GM23338 (cell line): ENCODE data around the gene MAP6D1. TPM values are rescaled to one million over a fixed set of nuclear protein-coding genes. Genes with fewer than 3 reads are reported as not detected.

ENCODE experiments used
- ATAC-seq: fragments of 200-7000 bp; cut with Tn5 transposase; 3 replicates; pipeline ENCODE4 v1.9.1; 2020
- DNase-seq: peaks from one replicate; pipeline ENCODE4 v3.0.0-alpha.2; 2015; ENCODE audit warnings: low spot score
- H2AFZ ChIP-seq: fragments of 200-600 bp; sonication (generic); 2 replicates; pipeline ENCODE4 v1.8.0; 2016; ENCODE audit warnings: antibody characterized with exemption, mild to moderate bottlenecking, moderate library complexity
- H3F3A ChIP-seq: fragments of 200-600 bp; sonication (generic); replicated peaks from 2 replicates; pipeline ENCODE4 v1.8.0; 2017; ENCODE audit warnings: antibody characterized with exemption, mixed run types, low read depth
- H3K27ac ChIP-seq: fragments of 200-600 bp; sonication (generic); 2 replicates; pipeline ENCODE4 v1.6.1; 2016; ENCODE audit warnings: low read depth
- H3K27me3 ChIP-seq: fragments of 200-600 bp; sonication (generic); 2 replicates; pipeline ENCODE4 v1.8.0; 2016; ENCODE audit warnings: mild to moderate bottlenecking, mixed run types, moderate library complexity; ENCODE audit not compliant: insufficient read depth
- H3K36me3 ChIP-seq: fragments of 200-600 bp; sonication (generic); 2 replicates; pipeline ENCODE4 v1.8.0; 2016; ENCODE audit warnings: mild to moderate bottlenecking; ENCODE audit not compliant: insufficient read depth
- H3K4me1 ChIP-seq: fragments of 200-600 bp; sonication (generic); 2 replicates; pipeline ENCODE4 v1.8.0; 2016; ENCODE audit warnings: mild to moderate bottlenecking, moderate library complexity; ENCODE audit not compliant: insufficient read depth
- H3K4me2 ChIP-seq: fragments of 200-600 bp; sonication (generic); 2 replicates; pipeline ENCODE4 v1.7.1; 2017; ENCODE audit warnings: mixed run types
- H3K4me3 ChIP-seq: fragments of 200-600 bp; sonication (generic); 2 replicates; pipeline ENCODE4 v1.6.1; 2016; ENCODE audit warnings: mixed run types
- H3K79me2 ChIP-seq: fragments of 200-600 bp; sonication (generic); replicated peaks from 2 replicates; pipeline ENCODE4 v1.8.0; 2017; ENCODE audit warnings: mild to moderate bottlenecking; ENCODE audit not compliant: insufficient read depth
- H3K9me2 ChIP-seq: fragments of 200-600 bp; sonication (generic); 2 replicates; pipeline ENCODE4 v1.8.0; 2017; ENCODE audit not compliant: insufficient read depth
- H4K20me1 ChIP-seq: fragments of 200-600 bp; sonication (generic); replicated peaks from 2 replicates; pipeline ENCODE4 v1.8.0; 2017; ENCODE audit warnings: mild to moderate bottlenecking; ENCODE audit not compliant: insufficient read depth
- H3K27ac Mint-ChIP-seq: 2 replicates; pipeline ENCODE4 v1.8.0; 2020; ENCODE audit warnings: inconsistent platforms, mild to moderate bottlenecking, moderate library complexity, mixed read lengths
- H3K27me3 Mint-ChIP-seq: 3 replicates; pipeline ENCODE4 v1.8.0; 2022; ENCODE audit warnings: low read depth, mild to moderate bottlenecking, moderate library complexity, mixed read lengths, inconsistent platforms; ENCODE audit not compliant: insufficient read depth, poor library complexity
- H3K36me3 Mint-ChIP-seq: 3 replicates; pipeline ENCODE4 v1.8.0; 2021; ENCODE audit warnings: low read depth, mild to moderate bottlenecking, inconsistent platforms, moderate library complexity, mixed read lengths
- H3K4me1 Mint-ChIP-seq: 3 replicates; pipeline ENCODE4 v1.8.0; 2020; ENCODE audit warnings: mild to moderate bottlenecking, inconsistent platforms, mixed read lengths
- H3K4me3 Mint-ChIP-seq: 3 replicates; pipeline ENCODE4 v1.8.0; 2021; ENCODE audit warnings: moderate library complexity, mild to moderate bottlenecking, inconsistent platforms, mixed read lengths
- H3K9me3 Mint-ChIP-seq: 3 replicates; pipeline ENCODE4 v1.8.0; 2020; ENCODE audit warnings: moderate library complexity, mild to moderate bottlenecking, inconsistent platforms, mixed read lengths
- CREB1 ChIP-seq: fragments of 250-450 bp; sonication (Bioruptor Pico); IDR thresholded peaks from 2 replicates; pipeline ENCODE4 v1.5.0; 2020; ENCODE audit warnings: low read depth, mild to moderate bottlenecking, moderate library complexity
- CTCF ChIP-seq, 2 experiments: fragments of 200-600 bp in 1 of 2; sonication (generic) in 1 of 2; conservative IDR thresholded peaks; 2 replicates each; pipeline versions ENCODE4 v1.5.1 to v1.6.1; 2016 to 2017; ENCODE audit warnings: antibody characterized with exemption in 2 of 2, low read depth in 2 of 2, mild to moderate bottlenecking in 2 of 2, moderate library complexity in 1 of 2
- ETS1 ChIP-seq: IDR thresholded peaks from 2 replicates; pipeline ENCODE4 v1.6.1; 2016; ENCODE audit warnings: antibody characterized with exemption
- EZH2 ChIP-seq: fragments of 200-600 bp; sonication (generic); IDR thresholded peaks from one replicate; pipeline ENCODE4 v1.8.0; 2017; ENCODE audit warnings: antibody characterized with exemption, mild to moderate bottlenecking, low read depth; ENCODE audit not compliant: unreplicated experiment
- EZH2phosphoT487 ChIP-seq: fragments of 200-600 bp; sonication (generic); IDR thresholded peaks from one replicate; pipeline ENCODE4 v1.8.1; 2018; ENCODE audit warnings: antibody characterized with exemption; ENCODE audit not compliant: unreplicated experiment
- JUNB ChIP-seq: IDR thresholded peaks from one replicate; pipeline ENCODE4 v1.6.1; 2016; ENCODE audit warnings: antibody characterized with exemption; ENCODE audit not compliant: unreplicated experiment
- NANOG ChIP-seq: IDR thresholded peaks from 2 replicates; pipeline ENCODE4 v1.6.1; 2016; ENCODE audit warnings: antibody characterized with exemption, borderline replicate concordance
- POLR2AphosphoS5 ChIP-seq: IDR thresholded peaks from 2 replicates; pipeline ENCODE4 v1.6.1; 2016; ENCODE audit warnings: antibody characterized with exemption, low read depth
- STAT1 ChIP-seq: IDR thresholded peaks from one replicate; pipeline ENCODE4 v1.6.1; 2016; ENCODE audit warnings: antibody characterized with exemption; ENCODE audit not compliant: unreplicated experiment
- ZNF114 ChIP-seq: fragments of 250-450 bp; sonication (Bioruptor Pico); IDR thresholded peaks from 2 replicates; pipeline ENCODE4 v1.5.0; 2020; ENCODE audit warnings: mild to moderate bottlenecking, moderate library complexity
- ZNF331 ChIP-seq: fragments of 250-450 bp; sonication (Bioruptor Pico); IDR thresholded peaks from 2 replicates; pipeline ENCODE4 v1.5.0; 2020; ENCODE audit warnings: low read depth, mild to moderate bottlenecking, moderate library complexity
- ZNF462 ChIP-seq: fragments of 250-450 bp; sonication (Bioruptor Pico); IDR thresholded peaks from 2 replicates; pipeline ENCODE4 v1.5.0; 2020; ENCODE audit warnings: mild to moderate bottlenecking, moderate library complexity
- polyA plus RNA-seq: library from polyadenylated mRNA; unstranded; fragments of >200 nt; fragmentation: Nextera tagmentation; extraction: Ambion mirVana; gene quantifications from 2 replicates; pipeline ENCODE4 v1.2.1, GENCODE V29; 2016
- total RNA-seq: library from RNA; depleted of rRNA; stranded (reverse); fragments of >200 nt; shearing (Covaris generic); gene quantifications from 2 replicates; pipeline ENCODE4 v1.2.3, GENCODE V29; 2014

MAP6D1 gene
- total and polyA plus RNA-seq, 2 experiments from 2014 or later = 2.6 to 8.2 TPM

- Mint-ChIP-seq H3K36me3 (peaks cover 42% of the 10 kb centered on the region), H3K4me1 (no peaks in the 10 kb centered on the region), H3K27me3 (peaks cover 2% of the 10 kb centered on the region), H3K9me3 (no peaks in the 10 kb centered on the region), H3K27ac (no peak overlapping the region), H3K4me3 (no peak overlapping the region)
- Histone ChIP-seq H4K20me1 (peaks cover 4% of the 10 kb centered on the region), H3K9me2 (no peaks in the 10 kb centered on the region), H3K36me3 (peaks cover 3% of the 10 kb centered on the region; the same call in 1 of the 2 replicates), H2AFZ (no peak overlapping the region), H3K4me2 (no peak overlapping the region), H3K4me3 (no peak overlapping the region), H3K27ac (no peak overlapping the region), H3F3A (no peaks in the 10 kb centered on the region; the same call in 1 of the 2 replicates), H3K4me1 (no peaks in the 10 kb centered on the region), H3K27me3 (no peaks in the 10 kb centered on the region), H3K79me2 (no peaks in the 10 kb centered on the region)
- ATAC-seq = no peak
- no peak for TF ChIP-seq STAT1
- TF ChIP-seq ZNF462 (CRISPR knock-in tag) = no peak
- no peak for TF ChIP-seq EZH2
- no peak for TF ChIP-seq JUNB
- TF ChIP-seq EZH2phosphoT487 = no peak
- no peak for TF ChIP-seq POLR2AphosphoS5
- TF ChIP-seq ETS1 = no peak
- TF ChIP-seq ZNF331 (CRISPR knock-in tag) = no peak
- TF ChIP-seq NANOG = no peak
- TF ChIP-seq CTCF (conservative IDR thresholded peaks at IDR 0.05; ENCODE audit: low read depth in 2 of 2) = no peak
- TF ChIP-seq ZNF114 (CRISPR knock-in tag) = no peak
- no peak for TF ChIP-seq CREB1
- DNase-seq = no peak
These were observed 8.1 kb upstream of the MAP6D1 start for GRCh38 chr3:183833516-183833915.
